H9 (cell line): ENCODE measurements around the gene SLBP. TPM values are rescaled to one million over a fixed set of nuclear protein-coding genes. Genes with fewer than 3 reads are reported as not detected.

Experiments used
- DNase-seq: peaks from one replicate; pipeline ENCODE4 v3.0.0-alpha.2; 2017
- H2AFZ ChIP-seq: one replicate; pipeline ENCODE4 v1.6.1; 2013; ENCODE audit warnings: mild to moderate bottlenecking, low read length, control low read depth, moderate library complexity
- H2AK5ac ChIP-seq: 2 replicates; pipeline ENCODE4 v1.6.1; 2013; ENCODE audit warnings: low read length, control low read depth, mixed read lengths; ENCODE audit not compliant: insufficient read length
- H2BK120ac ChIP-seq: one replicate; pipeline ENCODE4 v1.6.1; 2013; ENCODE audit warnings: low read depth, mild to moderate bottlenecking, low read length, control low read depth, inconsistent platforms; ENCODE audit not compliant: poor library complexity, severe bottlenecking
- H2BK12ac ChIP-seq: 2 replicates; pipeline ENCODE4 v1.6.1; 2013; ENCODE audit warnings: low read length, control low read depth, mixed read lengths, low read depth; ENCODE audit not compliant: insufficient read length
- H2BK15ac ChIP-seq: 2 replicates; pipeline ENCODE4 v1.6.1; 2013; ENCODE audit warnings: low read depth, low read length, control low read depth
- H2BK20ac ChIP-seq: one replicate; pipeline ENCODE4 v1.6.1; 2013; ENCODE audit warnings: low read depth, mild to moderate bottlenecking, low read length, control low read depth, inconsistent platforms; ENCODE audit not compliant: poor library complexity, severe bottlenecking
- H2BK5ac ChIP-seq: 2 replicates; pipeline ENCODE4 v1.6.1; 2013; ENCODE audit warnings: low read length, control low read depth, mixed read lengths; ENCODE audit not compliant: insufficient read length
- H3K14ac ChIP-seq: 2 replicates; pipeline ENCODE4 v1.6.1; 2013; ENCODE audit warnings: low read length, control low read depth; ENCODE audit not compliant: insufficient read depth
- H3K18ac ChIP-seq: 2 replicates; pipeline ENCODE4 v1.6.1; 2013; ENCODE audit warnings: low read depth, mild to moderate bottlenecking, mixed read lengths, low read length, control low read depth; ENCODE audit not compliant: insufficient read length
- H3K23ac ChIP-seq: 2 replicates; pipeline ENCODE4 v1.6.1; 2013; ENCODE audit warnings: low read length, control low read depth, mixed read lengths, low read depth; ENCODE audit not compliant: insufficient read length
- H3K23me2 ChIP-seq: 2 replicates; pipeline ENCODE4 v1.6.1; 2013; ENCODE audit warnings: low read depth, mild to moderate bottlenecking, mixed read lengths, low read length, control low read depth; ENCODE audit not compliant: insufficient read length, poor library complexity, severe bottlenecking
- H3K27ac ChIP-seq: 2 replicates; pipeline ENCODE4 v1.5.1; 2013; ENCODE audit warnings: low read length, control low read depth, mixed read lengths, low read depth; ENCODE audit not compliant: insufficient read length
- H3K27me3 ChIP-seq: 2 replicates; pipeline ENCODE4 v1.6.1; 2013; ENCODE audit warnings: low read length, control low read depth, inconsistent platforms; ENCODE audit not compliant: insufficient read depth
- H3K4ac ChIP-seq: 2 replicates; pipeline ENCODE4 v1.6.1; 2013; ENCODE audit warnings: low read depth, mild to moderate bottlenecking, control low read depth, inconsistent platforms, low read length, moderate library complexity
- H3K4me1 ChIP-seq: 2 replicates; pipeline ENCODE4 v1.6.1; 2013; ENCODE audit warnings: low read length, control low read depth, inconsistent platforms; ENCODE audit not compliant: insufficient read depth
- H3K4me2 ChIP-seq: 2 replicates; pipeline ENCODE4 v1.6.1; 2013; ENCODE audit warnings: low read length, control low read depth, mixed read lengths; ENCODE audit not compliant: insufficient read length, insufficient read depth
- H3K56ac ChIP-seq: 2 replicates; pipeline ENCODE4 v1.6.1; 2013; ENCODE audit warnings: low read depth, mild to moderate bottlenecking, mixed read lengths, low read length, control low read depth; ENCODE audit not compliant: insufficient read length
- H3K79me1 ChIP-seq: 2 replicates; pipeline ENCODE4 v1.6.1; 2013; ENCODE audit warnings: low read depth, mild to moderate bottlenecking, moderate library complexity, low read length, control low read depth, inconsistent platforms; ENCODE audit not compliant: insufficient read depth, poor library complexity, severe bottlenecking
- H3K79me2 ChIP-seq: 2 replicates; pipeline ENCODE4 v1.6.1; 2013; ENCODE audit warnings: low read length, control low read depth, inconsistent platforms; ENCODE audit not compliant: insufficient read depth
- H3K9ac ChIP-seq: 2 replicates; pipeline ENCODE4 v1.6.1; 2013; ENCODE audit warnings: low read length, control low read depth, mixed read lengths; ENCODE audit not compliant: insufficient read length; ENCODE audit errors: extremely low read depth
- H3K9me3 ChIP-seq: one replicate; pipeline ENCODE4 v1.6.1; 2013; ENCODE audit warnings: low read depth, low read length, inconsistent platforms; ENCODE audit not compliant: control insufficient read depth
- H3T11ph ChIP-seq: one replicate; pipeline ENCODE4 v1.6.1; 2013; ENCODE audit warnings: mild to moderate bottlenecking, low read length, control low read depth, inconsistent platforms
- H4K20me1 ChIP-seq: one replicate; pipeline ENCODE4 v1.6.1; 2013; ENCODE audit not compliant: control insufficient read depth, insufficient read length, insufficient read depth
- H4K5ac ChIP-seq: 2 replicates; pipeline ENCODE4 v1.6.1; 2013; ENCODE audit warnings: low read depth, mild to moderate bottlenecking, mixed read lengths, low read length, control low read depth; ENCODE audit not compliant: insufficient read length
- H4K8ac ChIP-seq: replicated peaks from 2 replicates; pipeline ENCODE4 v1.6.1; 2013; ENCODE audit warnings: low read length, control low read depth, mixed read lengths, low read depth; ENCODE audit not compliant: insufficient read length
- H4K91ac ChIP-seq: 2 replicates; pipeline ENCODE4 v1.6.1; 2013; ENCODE audit warnings: low read depth, mild to moderate bottlenecking, moderate library complexity, mixed read lengths, low read length, control low read depth; ENCODE audit not compliant: insufficient read length
- H3K27ac Mint-ChIP-seq, 3 experiments: 2 replicates in 2 of 3; 3 replicates in 1 of 3; pipeline ENCODE4 v1.8.0; 2020 to 2021; ENCODE audit warnings: mixed read lengths in 3 of 3, mild to moderate bottlenecking in 1 of 3, moderate library complexity in 1 of 3
- H3K27me3 Mint-ChIP-seq: 2 replicates; pipeline ENCODE4 v1.8.0; 2021; ENCODE audit warnings: low read depth, mild to moderate bottlenecking, moderate library complexity, mixed read lengths
- H3K36me3 Mint-ChIP-seq, 3 experiments: 2 replicates in 2 of 3; 3 replicates in 1 of 3; pipeline ENCODE4 v1.8.0; 2020 to 2021; ENCODE audit warnings: low read depth in 3 of 3, mixed read lengths in 3 of 3; ENCODE audit not compliant: insufficient read depth in 1 of 3
- H3K4me1 Mint-ChIP-seq, 2 experiments: 2 replicates each; pipeline ENCODE4 v1.8.0; 2020; ENCODE audit warnings: mixed read lengths in 2 of 2
- H3K4me3 Mint-ChIP-seq, 2 experiments: 2 replicates in 1 of 2; 3 replicates in 1 of 2; pipeline ENCODE4 v1.8.0; 2020 to 2021; ENCODE audit warnings: mild to moderate bottlenecking in 2 of 2, mixed read lengths in 2 of 2, moderate library complexity in 1 of 2
- H3K9me3 Mint-ChIP-seq, 2 experiments: 2 replicates in 1 of 2; 3 replicates in 1 of 2; pipeline ENCODE4 v1.8.0; 2020; ENCODE audit warnings: mild to moderate bottlenecking in 2 of 2, mixed read lengths in 2 of 2, moderate library complexity in 1 of 2
- CTCF ChIP-seq: fragments of 200-600 bp; sonication (generic); conservative IDR thresholded peaks from 3 replicates; pipeline ENCODE4 v1.8.0; 2021; ENCODE audit warnings: antibody characterized with exemption, mild to moderate bottlenecking
- WGBS: extraction: QIAGEN DNeasy Blood & Tissue Kit; methylation state at CpG from one replicate; pipeline ENCODE4 v1.1.7; 2013; ENCODE audit warnings: missing lambda C conversion rate, low lambda C conversion rate, mixed read lengths; ENCODE audit not compliant: insufficient read length; ENCODE audit errors: extremely low coverage; 5-methylcytosine and 5-hydroxymethylcytosine counted together
- total RNA-seq: library from RNA; stranded (reverse); gene quantifications from 2 replicates; pipeline ENCODE4 v1.2.1, GENCODE V29; 2021

SLBP gene
- total RNA-seq, 1 experiment from 2014 or later: 62.7 TPM

- peak; percentile 97 for TF ChIP-seq CTCF
- Histone ChIP-seq H2AK5ac (no peak overlapping the region), H4K5ac (no peak overlapping the region), H2BK5ac (no peak overlapping the region), H3K18ac (no peak overlapping the region), H4K20me1 (peaks cover 2% of the 10 kb centered on the region), H3K14ac (no peak overlapping the region), H3K9ac (no peak overlapping the region), H3K4me1 (no peaks in the 10 kb centered on the region), H3K9me3 (no peaks in the 10 kb centered on the region), H2BK20ac (no peak overlapping the region), H3K23me2 (no peaks in the 10 kb centered on the region), H3K79me2 (no peaks in the 10 kb centered on the region), H2BK15ac (no peak overlapping the region), H3K4ac (no peak overlapping the region), H4K91ac (no peak overlapping the region), H2BK120ac (no peak overlapping the region), H3K27me3 (no peaks in the 10 kb centered on the region), H4K8ac (no peak overlapping the region), H2AFZ (no peak overlapping the region), H3K4me2 (no peak overlapping the region), H3K27ac (no peak overlapping the region), H3K56ac (no peak overlapping the region), H3T11ph (no peak overlapping the region), H2BK12ac (no peak overlapping the region), H3K79me1 (no peaks in the 10 kb centered on the region), H3K23ac (no peak overlapping the region)
- H3K27ac Mint-ChIP-seq: no peak overlapping the region; a peak in 1 of 7 replicates
- no peaks in the 10 kb centered on the region for H3K4me1 Mint-ChIP-seq
- DNase-seq: peak; percentile 75
- H3K36me3 Mint-ChIP-seq: peaks cover 32 to 77% (median 54%) of the 10 kb centered on the region in 3 experiments; a peak in 6 of 7 replicates
- H3K4me3 Mint-ChIP-seq: no peak overlapping the region
- H3K27me3 Mint-ChIP-seq: no peaks in the 10 kb centered on the region
- H3K9me3 Mint-ChIP-seq: no peaks in the 10 kb centered on the region
- WGBS: no CpG with 5 or more reads among the region's 7 CpGs
Observed at GRCh38 chr4:1693131-1693896, 18.8 kb downstream of the SLBP start.
